ENCODE measurements around the gene MAP2K1. TPM values are rescaled to one million over a fixed set of nuclear protein-coding genes. Genes with fewer than 3 reads are reported as not detected.

Gene MAP2K1
- total and polyA plus RNA-seq, 3 experiments from 2014 or later: 45.3 to 72.2 (median 69.2) TPM

DNA sequence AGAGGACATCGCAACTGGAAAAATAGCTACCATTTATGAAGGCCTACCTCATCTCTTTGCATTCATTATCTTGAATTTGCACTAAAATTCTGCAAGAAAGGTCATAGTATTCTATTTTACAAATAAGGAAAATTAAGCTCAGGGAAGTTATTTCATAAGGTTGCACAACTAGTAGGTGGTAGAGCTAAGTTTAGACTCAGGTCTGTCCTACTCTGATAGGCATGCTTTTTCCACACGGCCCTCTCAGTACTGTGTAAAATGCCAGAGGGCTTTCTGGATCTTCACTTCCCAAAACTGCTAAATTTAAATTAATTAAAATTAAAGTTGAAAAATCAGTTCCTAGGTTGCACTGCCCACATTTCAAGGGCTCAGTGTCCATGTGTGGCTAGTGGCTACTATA, 18.3 kb downstream of the MAP2K1 start:
- Mint-ChIP-seq H3K9me3 (no peaks in the 10 kb centered on the region), H3K27ac (peak overlapping the region in 2 of 8 donors; percentile 32 to 54), H3K36me3 (peaks cover 0 to 15% (median 8%) of the 10 kb centered on the region in 3 donors), H3K4me1 (peaks cover 83 to 96% (median 90%) of the 10 kb centered on the region in 3 donors), H3K4me3 (no peak overlapping the region), H3K27me3 (no peaks in the 10 kb centered on the region)
- H3K4me3 ChIP-seq (ENCODE audit: low read length): no peak overlapping the region
- no peak for DNase-seq
- no peaks in the 10 kb centered on the region for H3K9me3 ChIP-seq (ENCODE audit: low read length)
- H3K4me1 ChIP-seq (ENCODE audit: insufficient read depth, low read length): peaks cover 87% of the 10 kb centered on the region
- H3K27ac ChIP-seq (ENCODE audit: low read depth, low read length): no peak overlapping the region
- ChIA-PET POLR2A (no interaction called here), CTCF (interaction anchor here (0.8 kb wide), 1 partner anchor 67 kb away, joined by 3 read pairs; no protein-coding TSS in a partner anchor)
- no peaks in the 10 kb centered on the region for H3K36me3 ChIP-seq (ENCODE audit: insufficient read depth, low read length)
- H3K27me3 ChIP-seq (ENCODE audit: insufficient read depth, low read length, poor library complexity, severe bottlenecking): no peaks in the 10 kb centered on the region

DNA sequence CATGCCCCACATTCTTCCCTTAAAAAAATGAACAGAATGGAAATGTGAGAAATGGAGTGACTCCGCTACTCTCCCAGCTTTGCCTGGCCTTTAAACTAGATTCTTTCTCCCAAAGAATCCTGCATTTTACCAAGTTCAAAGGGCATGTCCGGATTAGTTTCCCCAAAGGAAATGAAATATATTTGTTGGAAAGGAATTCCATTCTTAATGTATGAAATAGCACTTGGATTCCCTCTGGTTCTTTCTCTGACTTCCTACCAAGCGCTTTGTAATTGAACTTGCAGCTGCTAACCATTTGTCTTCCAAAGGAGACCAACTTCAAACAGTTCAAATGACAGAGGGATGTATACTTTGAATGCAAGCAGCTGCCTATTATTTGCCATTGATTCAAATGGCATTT, 18.9 kb downstream of the MAP2K1 start:
- Mint-ChIP-seq H3K27ac (no peak overlapping the region), H3K4me1 (peaks cover 86 to 96% (median 91%) of the 10 kb centered on the region in 3 donors), H3K36me3 (peaks cover 0 to 9% (median 8%) of the 10 kb centered on the region in 3 donors), H3K9me3 (no peaks in the 10 kb centered on the region), H3K4me3 (no peak overlapping the region), H3K27me3 (no peaks in the 10 kb centered on the region)
- no peak overlapping the region for H3K27ac ChIP-seq (ENCODE audit: low read depth, low read length)
- H3K4me1 ChIP-seq (ENCODE audit: insufficient read depth, low read length): peaks cover 91% of the 10 kb centered on the region
- POLR2A ChIA-PET: no interaction called here
- H3K27me3 ChIP-seq (ENCODE audit: insufficient read depth, low read length, poor library complexity, severe bottlenecking): no peaks in the 10 kb centered on the region
- DNase-seq: no peak
- H3K36me3 ChIP-seq (ENCODE audit: insufficient read depth, low read length): no peaks in the 10 kb centered on the region
- H3K9me3 ChIP-seq (ENCODE audit: low read length): no peaks in the 10 kb centered on the region
- H3K4me3 ChIP-seq (ENCODE audit: low read length): no peak overlapping the region
- CTCF ChIA-PET: interaction anchor here (0.8 kb wide), 1 partner anchor 66 kb away, joined by 3 read pairs; no protein-coding TSS in a partner anchor

DNA sequence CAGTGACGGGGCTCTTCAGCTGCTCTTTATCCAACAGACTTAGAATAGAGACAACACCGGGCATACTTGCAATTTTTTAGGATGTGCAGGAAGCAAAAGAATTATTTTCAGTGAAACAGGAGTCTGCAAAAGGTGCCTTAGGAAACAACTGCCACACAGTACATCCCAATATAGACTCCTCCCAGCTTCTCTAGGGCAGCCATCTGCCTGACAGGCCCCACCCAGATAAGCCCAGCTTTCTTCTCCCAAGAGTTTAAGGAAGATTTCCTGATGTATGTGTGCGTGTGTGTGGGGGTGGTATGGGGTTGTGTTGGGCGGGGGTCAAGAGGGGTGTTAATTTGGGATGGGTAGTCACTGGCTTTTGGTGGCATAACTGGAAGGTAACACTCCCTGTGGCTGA, 21.5 kb downstream of the MAP2K1 start:
- peaks cover 78 to 91% (median 87%) of the 10 kb centered on the region in 3 donors for H3K4me1 Mint-ChIP-seq
- no peak overlapping the region for H3K27ac ChIP-seq (ENCODE audit: low read depth, low read length)
- H3K4me1 ChIP-seq (ENCODE audit: insufficient read depth, low read length): peaks cover 83% of the 10 kb centered on the region
- no peaks in the 10 kb centered on the region for H3K9me3 Mint-ChIP-seq
- POLR2A ChIA-PET: no interaction called here
- peak overlapping the region in 3 of 8 donors; percentile 23 to 63 (median 53) for H3K27ac Mint-ChIP-seq
- H3K36me3 Mint-ChIP-seq: peaks cover 0 to 7% (median 3%) of the 10 kb centered on the region in 3 donors
- H3K36me3 ChIP-seq (ENCODE audit: insufficient read depth, low read length): no peaks in the 10 kb centered on the region
- no peaks in the 10 kb centered on the region for H3K27me3 Mint-ChIP-seq
- no peaks in the 10 kb centered on the region for H3K9me3 ChIP-seq (ENCODE audit: low read length)
- CTCF ChIA-PET: no interaction called here
- H3K4me3 Mint-ChIP-seq: no peak overlapping the region
- H3K27me3 ChIP-seq (ENCODE audit: insufficient read depth, low read length, poor library complexity, severe bottlenecking): no peaks in the 10 kb centered on the region
- H3K4me3 ChIP-seq (ENCODE audit: low read length): no peak overlapping the region
- DNase-seq: no peak

DNA sequence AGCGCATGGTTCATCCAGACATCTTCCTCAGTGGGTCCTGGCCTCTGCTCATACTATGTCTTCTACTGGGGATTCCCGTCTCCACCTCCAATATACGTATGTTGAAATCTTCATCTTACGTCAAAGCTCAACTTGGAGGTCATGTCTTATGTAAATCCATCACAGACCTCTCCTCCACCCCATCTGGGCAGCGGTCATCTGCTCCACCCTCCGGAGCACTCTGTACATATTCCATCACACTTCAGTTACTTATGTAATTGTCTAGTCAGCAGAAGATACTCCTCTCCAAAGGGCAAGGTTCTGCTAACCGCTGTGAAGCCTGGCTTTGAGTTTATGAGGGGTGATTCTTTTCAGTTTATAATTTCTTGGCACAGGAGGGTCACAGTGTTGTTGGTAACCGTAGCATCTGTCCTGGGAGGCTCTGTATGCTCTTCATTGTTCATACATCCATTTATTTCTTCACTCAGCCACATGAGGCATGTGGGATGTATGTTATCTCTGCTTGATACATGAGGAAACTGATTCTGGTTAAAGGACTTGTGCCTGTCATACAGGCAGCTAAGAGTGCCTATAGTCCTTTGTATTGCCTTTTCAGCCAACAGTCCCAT, 22.1 kb downstream of the MAP2K1 start:
- Histone ChIP-seq H3K27ac (ENCODE audit: low read depth, low read length) (no peak overlapping the region), H3K9me3 (ENCODE audit: low read length) (no peaks in the 10 kb centered on the region), H3K4me1 (ENCODE audit: insufficient read depth, low read length) (peaks cover 78% of the 10 kb centered on the region), H3K36me3 (ENCODE audit: insufficient read depth, low read length) (no peaks in the 10 kb centered on the region), H3K4me3 (ENCODE audit: low read length) (no peak overlapping the region), H3K27me3 (ENCODE audit: insufficient read depth, low read length, poor library complexity, severe bottlenecking) (no peaks in the 10 kb centered on the region)
- H3K4me1 Mint-ChIP-seq: peaks cover 73 to 90% (median 87%) of the 10 kb centered on the region in 3 donors
- peaks cover under 1 to 7% (median 5%) of the 10 kb centered on the region in 3 donors for H3K36me3 Mint-ChIP-seq
- no peaks in the 10 kb centered on the region for H3K27me3 Mint-ChIP-seq
- POLR2A ChIA-PET: no interaction called here
- no peak for DNase-seq
- H3K27ac Mint-ChIP-seq: peak overlapping the region in 7 of 8 donors; percentile 2 to 53 (median 23)
- H3K4me3 Mint-ChIP-seq: peak overlapping the region in 1 of 7 donors; percentile 8
- CTCF ChIA-PET: no interaction called here
- H3K9me3 Mint-ChIP-seq: peaks cover 0 to 2% (median 0%) of the 10 kb centered on the region in 5 donors

DNA sequence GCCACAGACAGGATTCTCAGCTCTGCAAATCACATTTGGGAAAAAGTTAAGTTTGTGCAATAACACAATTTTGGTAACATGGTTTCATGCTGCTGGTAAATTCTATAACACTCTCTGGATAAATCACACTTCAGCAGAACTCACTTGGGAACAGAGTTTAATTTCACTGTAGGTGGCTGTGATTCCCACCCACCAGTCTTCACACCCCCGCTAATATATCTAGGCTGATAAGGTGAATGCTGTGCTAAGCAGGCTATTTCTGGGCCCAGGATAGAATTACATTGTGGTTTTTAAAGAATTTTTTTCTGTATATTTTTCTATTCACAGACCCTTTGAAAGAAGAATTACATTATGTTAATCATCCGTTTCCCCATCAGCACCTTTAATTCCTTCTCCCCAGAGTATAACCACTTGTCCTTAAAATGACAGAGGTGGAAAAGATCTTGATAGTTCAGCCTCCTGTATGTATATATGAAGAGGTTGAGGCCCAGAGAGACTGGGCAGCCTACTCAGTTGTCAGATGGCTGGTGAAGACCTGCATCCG, 22.9 kb downstream of the MAP2K1 start:
- peak overlapping the region in 4 of 7 donors; percentile 16 to 51 (median 30) for H3K4me3 Mint-ChIP-seq
- H3K27ac Mint-ChIP-seq: peak overlapping the region in 4 of 8 donors; percentile 19 to 80 (median 58)
- CTCF ChIA-PET: no interaction called here

DNA sequence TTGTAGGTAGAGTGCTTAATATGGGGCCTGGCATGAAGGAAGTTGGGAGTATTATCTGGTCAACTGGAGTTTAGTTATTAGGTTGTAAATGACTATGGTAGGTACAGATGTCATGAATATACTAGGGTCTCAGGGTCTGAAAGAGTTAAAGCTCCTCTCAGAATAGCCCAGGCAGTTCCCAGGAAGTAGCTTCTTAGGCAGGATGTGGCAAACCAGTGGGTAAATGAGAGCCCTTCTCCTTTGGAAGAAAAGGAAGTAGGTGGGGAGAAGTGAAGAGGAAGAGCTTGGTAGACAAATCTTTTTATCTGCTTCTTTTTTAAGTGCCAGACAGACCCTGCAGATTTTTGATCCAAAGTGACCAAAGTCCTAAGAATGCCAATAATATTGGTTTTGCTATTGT, 24.5 kb downstream of the MAP2K1 start:
- peaks cover 6 to 11% (median 10%) of the 10 kb centered on the region in 3 donors for H3K36me3 Mint-ChIP-seq
- peak overlapping the region in 6 of 7 donors; percentile 41 to 76 (median 70) for H3K4me3 Mint-ChIP-seq
- Histone ChIP-seq H3K36me3 (ENCODE audit: insufficient read depth, low read length) (no peaks in the 10 kb centered on the region), H3K4me3 (ENCODE audit: low read length) (peak overlapping the region; percentile 5), H3K27me3 (ENCODE audit: insufficient read depth, low read length, poor library complexity, severe bottlenecking) (no peaks in the 10 kb centered on the region), H3K27ac (ENCODE audit: low read depth, low read length) (no peak overlapping the region), H3K9me3 (ENCODE audit: low read length) (no peaks in the 10 kb centered on the region), H3K4me1 (ENCODE audit: insufficient read depth, low read length) (peaks cover 55% of the 10 kb centered on the region)
- peaks cover 0 to 6% (median 2%) of the 10 kb centered on the region in 5 donors for H3K9me3 Mint-ChIP-seq
- peaks cover 75 to 92% (median 87%) of the 10 kb centered on the region in 3 donors for H3K4me1 Mint-ChIP-seq
- H3K27me3 Mint-ChIP-seq: no peaks in the 10 kb centered on the region
- POLR2A ChIA-PET: no interaction called here
- DNase-seq: no peak
- H3K27ac Mint-ChIP-seq: peak overlapping the region in 6 of 8 donors; percentile 18 to 68 (median 62)
- CTCF ChIA-PET: interaction anchor here (0.9 to 2.3 kb wide), 2 partner anchors 25 to 87 kb away, joined by 3 to 6 read pairs; partner anchors contain the start of gene MAP2K1

More for the DNA sequence above, 22.9 kb downstream of the MAP2K1 start:
- no peaks in the 10 kb centered on the region for H3K9me3 ChIP-seq (ENCODE audit: low read length)
- no peaks in the 10 kb centered on the region for H3K27me3 Mint-ChIP-seq
- H3K36me3 ChIP-seq (ENCODE audit: insufficient read depth, low read length): no peaks in the 10 kb centered on the region
- H3K4me1 ChIP-seq (ENCODE audit: insufficient read depth, low read length): peaks cover 69% of the 10 kb centered on the region
- H3K4me1 Mint-ChIP-seq: peaks cover 70 to 86% (median 83%) of the 10 kb centered on the region in 3 donors
- peaks cover 6 to 8% (median 6%) of the 10 kb centered on the region in 3 donors for H3K36me3 Mint-ChIP-seq
- H3K27me3 ChIP-seq (ENCODE audit: insufficient read depth, low read length, poor library complexity, severe bottlenecking): no peaks in the 10 kb centered on the region
- POLR2A ChIA-PET: no interaction called here
- DNase-seq: no peak
- no peak overlapping the region for H3K4me3 ChIP-seq (ENCODE audit: low read length)
- no peak overlapping the region for H3K27ac ChIP-seq (ENCODE audit: low read depth, low read length)
- peaks cover 0 to 6% (median 1%) of the 10 kb centered on the region in 5 donors for H3K9me3 Mint-ChIP-seq

DNA sequence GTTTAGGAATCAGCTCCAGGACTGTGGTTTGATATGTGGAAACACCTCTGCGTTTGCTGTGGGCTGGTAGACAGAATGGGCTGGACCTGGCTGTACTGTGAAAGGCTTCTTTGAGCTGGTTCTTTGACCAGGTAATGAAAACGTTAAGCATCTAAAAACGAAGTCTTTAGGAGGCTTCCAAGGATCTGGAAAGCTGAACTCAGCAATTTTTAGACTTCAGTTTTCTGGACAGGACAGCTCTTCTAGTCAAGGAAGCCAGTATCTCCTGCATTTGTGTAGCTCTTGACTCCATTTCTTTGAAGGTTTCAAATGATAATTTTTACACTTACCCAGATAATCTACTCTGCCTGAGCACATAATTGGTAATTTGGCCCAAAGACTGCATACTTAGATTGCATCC, 25.5 kb downstream of the MAP2K1 start:
- Histone ChIP-seq H3K4me3 (ENCODE audit: low read length) (no peak overlapping the region), H3K4me1 (ENCODE audit: insufficient read depth, low read length) (peaks cover 56% of the 10 kb centered on the region), H3K9me3 (ENCODE audit: low read length) (no peaks in the 10 kb centered on the region), H3K36me3 (ENCODE audit: insufficient read depth, low read length) (no peaks in the 10 kb centered on the region), H3K27ac (ENCODE audit: low read depth, low read length) (no peak overlapping the region), H3K27me3 (ENCODE audit: insufficient read depth, low read length, poor library complexity, severe bottlenecking) (no peaks in the 10 kb centered on the region)
- peak overlapping the region in 1 of 8 donors; percentile 15 for H3K27ac Mint-ChIP-seq
- ChIA-PET CTCF (interaction anchor here (0.9 to 2.3 kb wide), 2 partner anchors 26 to 86 kb away, joined by 3 to 6 read pairs; partner anchors contain the start of gene MAP2K1), POLR2A (interaction anchor here (0.5 kb wide), 1 partner anchor 63 kb away, joined by 3 read pairs; no protein-coding TSS in a partner anchor)
- H3K9me3 Mint-ChIP-seq: peaks cover 0 to 6% (median 2%) of the 10 kb centered on the region in 5 donors
- peaks cover 77 to 94% (median 87%) of the 10 kb centered on the region in 3 donors for H3K4me1 Mint-ChIP-seq
- no peak for DNase-seq
- no peak overlapping the region for H3K4me3 Mint-ChIP-seq
- no peaks in the 10 kb centered on the region for H3K27me3 Mint-ChIP-seq
- H3K36me3 Mint-ChIP-seq: peaks cover 6 to 11% (median 9%) of the 10 kb centered on the region in 3 donors

DNA sequence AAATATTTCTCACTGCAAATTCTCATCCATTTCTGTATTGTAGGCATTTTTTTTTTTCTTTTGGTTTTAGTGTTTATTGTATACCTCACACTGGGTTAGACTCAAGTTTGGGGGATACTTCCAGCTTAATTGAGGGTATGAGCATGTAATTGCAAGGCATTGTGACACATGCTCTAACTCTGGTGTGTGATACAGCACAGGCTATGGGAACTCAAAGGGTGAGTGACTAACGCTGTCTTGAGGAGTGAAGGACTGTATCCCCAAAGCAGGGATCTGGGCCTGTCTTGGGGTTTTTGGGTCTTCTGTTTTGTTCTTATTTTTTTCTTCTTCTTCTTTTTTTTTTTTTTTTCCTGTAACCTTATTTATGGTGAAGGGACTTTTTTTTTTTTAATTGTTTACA, 26.9 kb downstream of the MAP2K1 start:
- H3K4me1 ChIP-seq (ENCODE audit: insufficient read depth, low read length): peaks cover 50% of the 10 kb centered on the region
- CTCF ChIA-PET: no interaction called here
- H3K27me3 ChIP-seq (ENCODE audit: insufficient read depth, low read length, poor library complexity, severe bottlenecking): no peaks in the 10 kb centered on the region
- peaks cover 6 to 11% (median 8%) of the 10 kb centered on the region in 3 donors for H3K36me3 Mint-ChIP-seq
- H3K9me3 ChIP-seq (ENCODE audit: low read length): no peaks in the 10 kb centered on the region
- POLR2A ChIA-PET: interaction anchor here (0.6 kb wide), 1 partner anchor 22 kb away, joined by 3 read pairs; no protein-coding TSS in a partner anchor
- no peak overlapping the region for H3K27ac Mint-ChIP-seq
- no peak for DNase-seq
- H3K36me3 ChIP-seq (ENCODE audit: insufficient read depth, low read length): no peaks in the 10 kb centered on the region
- H3K27me3 Mint-ChIP-seq: no peaks in the 10 kb centered on the region
- peak overlapping the region in 1 of 7 donors; percentile 67 for H3K4me3 Mint-ChIP-seq
- H3K27ac ChIP-seq (ENCODE audit: low read depth, low read length): no peak overlapping the region
- peaks cover 0 to 6% (median 2%) of the 10 kb centered on the region in 5 donors for H3K9me3 Mint-ChIP-seq
- H3K4me1 Mint-ChIP-seq: peaks cover 70 to 91% (median 86%) of the 10 kb centered on the region in 3 donors
- H3K4me3 ChIP-seq (ENCODE audit: low read length): no peak overlapping the region
